ENCODE measurements around the gene SSTR4. TPM values are rescaled to one million over a fixed set of nuclear protein-coding genes. Genes with fewer than 3 reads are reported as not detected.

SSTR4 gene
- total RNA-seq, 4 donors from 2014 or later, result not detected

DNA sequence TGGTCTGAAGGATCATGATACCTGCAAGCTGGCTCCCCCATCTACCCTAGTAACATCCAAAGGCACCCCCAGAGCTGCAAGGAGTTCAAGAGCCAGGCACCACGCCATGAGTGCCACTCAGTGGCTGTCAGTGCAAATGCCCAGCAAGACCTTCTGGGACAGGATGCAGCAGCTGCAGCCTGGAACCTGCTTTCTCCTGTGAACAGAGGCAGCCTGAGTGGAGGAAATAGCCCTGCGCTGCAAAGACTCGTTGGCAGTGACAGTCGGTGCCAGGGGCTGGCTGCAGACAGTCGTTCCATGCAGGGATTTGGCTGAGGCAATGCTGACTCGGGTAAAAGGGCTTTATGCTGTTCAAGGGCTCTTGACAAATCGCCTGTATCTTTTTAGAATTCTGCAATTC, 15.7 kb upstream of the SSTR4 start:
- TF ChIP-seq, protein P1, sequence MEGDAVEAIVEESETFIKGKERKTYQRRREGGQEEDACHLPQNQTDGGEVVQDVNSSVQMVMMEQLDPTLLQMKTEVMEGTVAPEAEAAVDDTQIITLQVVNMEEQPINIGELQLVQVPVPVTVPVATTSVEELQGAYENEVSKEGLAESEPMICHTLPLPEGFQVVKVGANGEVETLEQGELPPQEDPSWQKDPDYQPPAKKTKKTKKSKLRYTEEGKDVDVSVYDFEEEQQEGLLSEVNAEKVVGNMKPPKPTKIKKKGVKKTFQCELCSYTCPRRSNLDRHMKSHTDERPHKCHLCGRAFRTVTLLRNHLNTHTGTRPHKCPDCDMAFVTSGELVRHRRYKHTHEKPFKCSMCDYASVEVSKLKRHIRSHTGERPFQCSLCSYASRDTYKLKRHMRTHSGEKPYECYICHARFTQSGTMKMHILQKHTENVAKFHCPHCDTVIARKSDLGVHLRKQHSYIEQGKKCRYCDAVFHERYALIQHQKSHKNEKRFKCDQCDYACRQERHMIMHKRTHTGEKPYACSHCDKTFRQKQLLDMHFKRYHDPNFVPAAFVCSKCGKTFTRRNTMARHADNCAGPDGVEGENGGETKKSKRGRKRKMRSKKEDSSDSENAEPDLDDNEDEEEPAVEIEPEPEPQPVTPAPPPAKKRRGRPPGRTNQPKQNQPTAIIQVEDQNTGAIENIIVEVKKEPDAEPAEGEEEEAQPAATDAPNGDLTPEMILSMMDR (IDR thresholded peaks at IDR 0.05; ENCODE audit: low read depth), result no peak

DNA sequence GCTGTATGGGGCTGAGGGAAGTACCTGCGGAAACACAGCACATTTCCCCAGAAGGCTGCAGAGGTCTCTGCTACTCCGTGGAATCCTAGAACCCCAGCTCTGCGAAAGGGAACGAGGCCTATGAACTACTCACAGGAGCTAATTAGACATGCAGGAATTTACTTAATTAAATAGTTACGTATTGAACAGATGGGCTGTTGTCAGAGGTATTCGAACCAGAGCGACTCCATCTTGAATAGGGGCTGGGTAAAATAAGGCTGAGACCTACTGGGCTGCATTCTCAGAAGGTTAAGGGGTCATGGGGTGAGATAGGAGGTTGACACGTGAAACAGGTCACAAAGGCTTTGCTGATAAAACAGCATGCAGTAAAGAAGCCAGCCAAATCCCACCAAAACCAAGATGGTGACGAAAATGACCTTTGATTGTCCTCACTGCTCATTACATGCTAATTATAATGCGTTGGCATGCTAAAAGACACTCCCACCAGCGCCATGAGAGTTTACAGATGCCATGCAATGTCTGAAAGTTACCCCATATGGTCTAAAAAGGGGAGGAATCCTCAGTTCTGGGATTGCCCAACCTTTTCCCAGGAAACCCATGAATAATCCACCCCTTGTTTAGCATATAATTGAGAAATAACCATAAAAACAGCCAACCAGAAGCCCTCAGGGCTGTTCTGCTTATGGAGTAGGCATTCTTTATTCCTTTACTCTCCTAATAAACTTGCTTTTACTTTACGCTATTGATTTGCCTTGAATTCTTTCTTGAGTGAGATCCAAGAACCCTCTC, 14.7 kb upstream of the SSTR4 start:
- TF ChIP-seq, protein P1 (IDR thresholded peaks at IDR 0.05; ENCODE audit: low read depth), result no peak

DNA sequence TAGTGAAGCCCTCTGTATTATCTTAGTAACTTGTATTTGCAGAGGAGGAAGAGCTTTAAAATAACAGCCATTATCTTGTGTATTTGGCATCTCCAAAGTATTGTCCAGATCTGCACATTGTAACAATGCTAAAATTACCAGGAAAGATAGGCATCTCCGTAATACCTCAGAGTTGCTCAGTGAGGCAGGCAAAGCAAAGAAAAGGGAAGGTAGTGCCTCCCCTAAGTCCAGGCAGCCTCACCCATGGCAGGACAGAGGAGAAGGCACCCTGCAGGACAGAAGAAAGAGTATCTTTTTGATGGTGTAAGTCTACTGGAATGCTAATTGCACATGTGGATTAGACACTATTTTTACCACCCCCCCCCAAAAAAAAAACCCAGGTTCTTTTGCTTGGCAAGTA, 13.6 kb upstream of the SSTR4 start:
- TF ChIP-seq, protein P1 (IDR thresholded peaks at IDR 0.05; ENCODE audit: low read depth), result no peak

DNA sequence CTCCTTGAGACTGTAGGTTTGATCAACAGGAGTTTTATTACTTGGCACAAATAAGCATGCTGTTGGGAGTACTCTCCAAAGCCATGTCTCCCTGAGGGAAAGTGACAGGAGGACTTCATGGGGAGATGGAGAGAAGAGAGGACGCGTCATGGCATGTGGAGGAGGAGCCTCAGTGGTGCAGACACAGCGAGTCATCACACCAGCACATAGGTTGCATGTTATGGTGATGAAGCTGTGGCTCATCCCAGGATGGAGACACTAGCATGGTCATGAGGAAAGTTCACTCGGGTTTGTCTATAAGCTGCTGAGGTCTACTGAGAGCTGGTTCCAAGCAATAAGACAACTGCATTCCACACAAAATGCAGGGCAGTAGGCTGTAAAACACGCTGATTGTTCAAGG, 13.2 kb upstream of the SSTR4 start:
- TF ChIP-seq, protein P1 (IDR thresholded peaks at IDR 0.05; ENCODE audit: low read depth), result no peak

DNA sequence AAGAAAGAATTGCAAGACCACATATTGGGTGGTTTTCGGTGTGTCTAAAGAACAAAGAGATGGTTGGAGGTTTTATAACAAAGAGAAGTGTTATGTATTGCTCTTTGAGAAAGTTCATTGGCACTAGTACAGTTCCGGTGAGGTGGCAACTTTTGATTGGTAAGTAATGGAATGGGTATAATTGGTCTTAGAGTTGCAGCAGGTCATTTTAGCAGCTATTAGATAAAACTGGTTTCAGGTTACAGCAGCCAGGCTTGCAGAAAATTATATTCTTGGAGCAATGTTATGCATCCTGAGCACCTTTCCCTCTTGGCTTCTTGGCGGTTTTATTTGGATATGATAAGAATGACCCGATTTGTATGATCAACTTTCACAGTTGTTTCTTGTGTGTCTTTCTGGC, 12.3 kb upstream of the SSTR4 start:
- TF ChIP-seq, protein P1 (IDR thresholded peaks at IDR 0.05; ENCODE audit: low read depth), result no peak

DNA sequence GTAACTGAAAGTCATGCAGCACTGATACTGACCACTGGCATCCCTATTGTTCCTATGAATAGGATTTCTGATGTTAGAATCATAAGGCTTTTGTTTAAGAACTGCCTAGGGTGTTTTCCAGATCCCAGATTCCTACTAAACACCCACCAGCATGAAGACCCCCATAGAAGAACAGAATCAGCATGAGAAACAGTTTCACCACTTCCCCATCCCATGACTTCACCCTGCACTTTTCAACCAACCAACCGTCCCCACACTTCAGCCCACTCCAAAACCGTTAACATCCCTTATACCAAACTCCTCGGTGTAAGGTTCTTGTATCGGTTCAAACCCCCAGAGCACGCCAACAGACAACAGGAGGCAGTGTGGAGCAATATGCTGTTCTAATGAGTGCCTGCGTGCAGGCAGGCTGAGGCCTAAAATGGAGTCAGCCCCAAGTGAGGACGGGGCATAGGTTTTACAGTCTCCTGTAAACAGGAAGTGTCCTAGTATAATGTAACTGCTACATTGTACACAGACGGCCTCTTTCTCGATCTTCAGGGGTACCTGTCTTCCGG, 11.4 kb upstream of the SSTR4 start:
- TF ChIP-seq, protein P1 (IDR thresholded peaks at IDR 0.05; ENCODE audit: low read depth), result no peak

DNA sequence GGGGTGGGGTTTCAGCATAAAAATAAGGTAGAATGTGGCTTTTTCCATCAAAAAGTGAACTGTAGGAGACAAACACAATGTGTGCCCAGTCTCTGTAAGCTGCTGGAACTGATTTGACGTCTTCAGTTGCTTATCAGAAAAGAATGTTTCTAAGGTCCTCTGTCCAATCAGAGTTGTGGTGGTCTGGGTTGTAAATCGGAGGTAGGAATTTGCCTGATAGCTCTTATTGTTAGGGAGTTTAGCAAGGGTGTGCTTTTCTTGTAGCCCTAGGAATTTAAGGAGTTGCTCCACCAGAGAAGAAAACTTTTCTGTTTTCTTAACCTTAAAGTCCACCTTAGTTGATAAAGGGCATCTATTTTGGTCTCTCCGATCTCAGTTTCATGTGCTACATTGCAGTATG, 10.4 kb upstream of the SSTR4 start:
- TF ChIP-seq, protein P1 (IDR thresholded peaks at IDR 0.05; ENCODE audit: low read depth), result no peak

Data from subcutaneous adipose tissue (tissue), 4 donors.